IPS-18c (cell line): Measurements from ENCODE around the gene KRABD2.
"Not testable (repeated sequence)": the region's sequence is repeated elsewhere in the genome, so short reads cannot be mapped to it uniquely, and the experiment has no call there.

ENCODE experiments used
- H3K4me3 ChIP-seq: 2 replicates; pipeline ENCODE4 v1.7.0; 2013; ENCODE audit warnings: low read depth, mild to moderate bottlenecking, low read length, moderate library complexity; ENCODE audit not compliant: insufficient read depth
- H3K9me3 ChIP-seq: one replicate; pipeline ENCODE4 v1.6.1; 2013; ENCODE audit warnings: mild to moderate bottlenecking, low read length, moderate library complexity; ENCODE audit not compliant: control insufficient read depth, insufficient read depth

Gene KRABD2

GRCh38 chr17:8373856-8374255 lies 2.6 kb downstream of the KRABD2 start:
- H3K4me3 ChIP-seq = not testable (repeated sequence)

GRCh38 chr17:8372422-8372821 lies 4.1 kb downstream of the KRABD2 start:
- H3K9me3 ChIP-seq = peaks cover 3% of the 10 kb centered on the region
- H3K4me3 ChIP-seq = no peak overlapping the region

More at GRCh38 chr17:8373856-8374255, 2.6 kb downstream of the KRABD2 start:
- H3K9me3 ChIP-seq = not testable (repeated sequence)

- Histone ChIP-seq H3K4me3 (no peak overlapping the region), H3K9me3 (peaks cover 3% of the 10 kb centered on the region)
Observed at GRCh38 chr17:8371786-8372185, 4.7 kb downstream of the KRABD2 start.

GRCh38 chr17:8369944-8370343 lies 6.6 kb downstream of the KRABD2 start:
- Histone ChIP-seq H3K4me3 (no peak overlapping the region), H3K9me3 (no peaks in the 10 kb centered on the region)

GRCh38 chr17:8368193-8368592 lies 8.3 kb downstream of the KRABD2 start:
- Histone ChIP-seq H3K9me3 (no peaks in the 10 kb centered on the region), H3K4me3 (no peak overlapping the region)

- no peak overlapping the region for H3K4me3 ChIP-seq
- no peaks in the 10 kb centered on the region for H3K9me3 ChIP-seq
Observed at GRCh38 chr17:8366231-8366630, 10.3 kb downstream of the KRABD2 start.

- Histone ChIP-seq H3K9me3 (no peaks in the 10 kb centered on the region), H3K4me3 (no peak overlapping the region)
Observed at GRCh38 chr17:8365143-8365542, 11.4 kb downstream of the KRABD2 start.

GRCh38 chr17:8362651-8363332 lies 13.7 kb downstream of the KRABD2 start:
- no peak overlapping the region for H3K4me3 ChIP-seq
- H3K9me3 ChIP-seq = no peaks in the 10 kb centered on the region

- Histone ChIP-seq H3K9me3 (no peaks in the 10 kb centered on the region), H3K4me3 (no peak overlapping the region)
Observed at GRCh38 chr17:8360751-8361150, 15.8 kb downstream of the KRABD2 start.

- H3K9me3 ChIP-seq = no peaks in the 10 kb centered on the region
- no peak overlapping the region for H3K4me3 ChIP-seq
Observed at GRCh38 chr17:8360260-8360659, 16.2 kb downstream of the KRABD2 start.

- H3K9me3 ChIP-seq = no peaks in the 10 kb centered on the region
- no peak overlapping the region for H3K4me3 ChIP-seq
Observed at GRCh38 chr17:8359769-8360168, 16.7 kb downstream of the KRABD2 start.

GRCh38 chr17:8357910-8358309 lies 18.6 kb downstream of the KRABD2 start:
- Histone ChIP-seq H3K9me3 (no peaks in the 10 kb centered on the region), H3K4me3 (no peak overlapping the region)

- Histone ChIP-seq H3K4me3 (no peak overlapping the region), H3K9me3 (no peaks in the 10 kb centered on the region)
Observed at GRCh38 chr17:8354236-8354635, 22.3 kb downstream of the KRABD2 start.

- no peak overlapping the region for H3K4me3 ChIP-seq
- H3K9me3 ChIP-seq = no peaks in the 10 kb centered on the region
Observed at GRCh38 chr17:8353736-8354135, 22.8 kb downstream of the KRABD2 start.

GRCh38 chr17:8350339-8350738 lies 26.2 kb downstream of the KRABD2 start:
- Histone ChIP-seq H3K9me3 (no peaks in the 10 kb centered on the region), H3K4me3 (no peak overlapping the region)

- H3K9me3 ChIP-seq, H3K4me3 ChIP-seq: not testable (repeated sequence)
Observed at GRCh38 chr17:8347001-8347400, 29.5 kb downstream of the KRABD2 start.

GRCh38 chr17:8345951-8346665 lies 30.4 kb downstream of the KRABD2 start:
- H3K4me3 ChIP-seq = no peak overlapping the region
- no peaks in the 10 kb centered on the region for H3K9me3 ChIP-seq

GRCh38 chr17:8345052-8345690 lies 31.3 kb downstream of the KRABD2 start:
- Histone ChIP-seq H3K9me3 (no peaks in the 10 kb centered on the region), H3K4me3 (no peak overlapping the region)
